Spinal cord (tissue), 10 donors: ENCODE results near the gene SECTM1. TPM values are rescaled to one million over a fixed set of nuclear protein-coding genes. Genes with fewer than 3 reads are reported as not detected.
"Not testable (repeated sequence)": the region's sequence is repeated elsewhere in the genome, so short reads cannot be mapped to it uniquely, and the experiment has no call there.

Experiments
- DNase-seq, 6 donors: peaks; one replicate each; pipeline versions ENCODE4 v3.0.0 to v3.0.0-alpha.2; 2013 to 2015; ENCODE audit warnings: low spot score in 6 of 6, low read depth in 4 of 6
- H3K27ac ChIP-seq: one replicate; pipeline ENCODE4 v1.5.1; 2013; ENCODE audit warnings: low read depth, low read length, control low read depth
- H3K27me3 ChIP-seq: one replicate; pipeline ENCODE4 v1.6.1; 2013; ENCODE audit warnings: low read length; ENCODE audit not compliant: control insufficient read depth, insufficient read depth
- H3K36me3 ChIP-seq: one replicate; pipeline ENCODE4 v1.6.1; 2013; ENCODE audit warnings: low read length; ENCODE audit not compliant: control insufficient read depth, insufficient read depth
- H3K4me1 ChIP-seq: one replicate; pipeline ENCODE4 v1.6.1; 2013; ENCODE audit warnings: low read length; ENCODE audit not compliant: control insufficient read depth, insufficient read depth
- H3K4me3 ChIP-seq: one replicate; pipeline ENCODE4 v1.5.1; 2013; ENCODE audit warnings: low read depth, low read length, control low read depth
- H3K9me3 ChIP-seq: one replicate; pipeline ENCODE4 v1.6.1; 2013; ENCODE audit warnings: low read length; ENCODE audit not compliant: control insufficient read depth, insufficient read depth
- WGBS: methylation state at CpG from one replicate; pipeline ENCODE4 v1.1.5; 2013; ENCODE audit warnings: missing lambda C conversion rate; ENCODE audit not compliant: insufficient coverage; 5-methylcytosine and 5-hydroxymethylcytosine counted together
- polyA plus RNA-seq, 2 donors: library from polyadenylated mRNA; unstranded; fragments of 120-200 nt; gene quantifications; one replicate each; pipeline ENCODE4 v1.2.1, GENCODE V29; 2013; ENCODE audit not compliant: insufficient read length in 2 of 2
- total RNA-seq, 2 donors: library from RNA; depleted of rRNA in 1 of 2; stranded (reverse); fragments of 120-200 nt in 1 of 2; fragments of >200 nt in 1 of 2; gene quantifications; one replicate each; pipeline versions ENCODE4 v1.2.3 to v1.2.4, GENCODE V29; 2013 to 2014
- donor health status: healthy.

Gene SECTM1
- total and polyA plus RNA-seq, 4 donors: 1.9 to 7.4 (median 3.0) TPM

DNA sequence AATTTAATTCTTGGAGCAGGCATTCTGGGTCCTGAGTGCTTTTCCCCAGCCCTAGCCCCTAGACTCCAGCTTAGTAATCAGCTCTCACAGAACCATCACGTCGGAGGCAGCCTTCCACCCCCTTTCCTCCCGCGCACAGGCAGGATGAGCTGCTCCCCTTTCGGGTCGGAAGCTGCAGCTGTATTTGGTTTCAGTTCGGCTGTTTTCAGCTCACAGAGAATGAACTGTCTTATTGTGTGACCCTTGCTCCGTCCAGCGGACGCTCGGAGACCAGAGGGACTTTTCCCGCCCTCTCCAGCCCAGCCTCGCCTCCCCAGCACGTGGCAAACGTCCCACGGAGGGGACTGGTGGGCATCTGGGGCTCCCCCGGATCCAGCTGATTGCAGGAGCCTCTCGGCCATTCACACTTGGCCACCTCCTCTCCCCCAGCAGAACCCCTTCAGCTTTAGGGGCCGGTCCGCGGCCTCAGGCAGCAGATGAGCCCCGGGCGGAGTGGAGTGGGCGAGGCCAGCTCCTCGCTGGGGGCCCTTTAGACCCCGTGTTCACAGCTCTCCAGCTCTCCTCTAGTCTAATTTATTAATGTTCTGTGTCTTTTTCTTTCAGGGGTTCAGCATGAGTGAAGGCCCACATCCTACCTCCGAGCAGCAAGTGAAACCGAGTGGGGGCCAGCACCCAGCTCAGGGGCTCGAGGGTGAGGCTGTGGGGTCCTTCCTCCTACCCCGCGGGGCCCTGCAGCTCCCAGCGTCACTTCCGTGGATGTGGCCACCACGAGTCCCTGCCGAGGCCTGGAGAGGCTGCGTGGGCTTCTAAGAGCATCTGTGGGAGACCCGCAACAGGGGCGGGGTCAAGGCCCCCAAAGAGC is 37.1 kb upstream of the SECTM1 start:
- no peak overlapping the region for H3K27ac ChIP-seq

GRCh38 chr17:82369211-82369610 is 35.6 kb upstream of the SECTM1 start:
- Histone ChIP-seq H3K27me3 (peaks cover 40% of the 10 kb centered on the region), H3K36me3 (no peaks in the 10 kb centered on the region), H3K9me3 (no peaks in the 10 kb centered on the region), H3K4me3 (no peak overlapping the region), H3K27ac (no peak overlapping the region), H3K4me1 (peaks cover 21% of the 10 kb centered on the region)
- no peak for DNase-seq
- WGBS: 100% methylated on average over 2 of the region's 7 CpGs

More for the DNA sequence above, 37.1 kb upstream of the SECTM1 start:
- Histone ChIP-seq H3K4me3 (no peak overlapping the region), H3K4me1 (peaks cover 21% of the 10 kb centered on the region), H3K9me3 (no peaks in the 10 kb centered on the region), H3K27me3 (peaks cover 48% of the 10 kb centered on the region), H3K36me3 (peaks cover 2% of the 10 kb centered on the region)
- WGBS: 34% methylated on average over 28 of the region's 38 CpGs
- no peak for DNase-seq

- Histone ChIP-seq H3K27ac (no peak overlapping the region), H3K4me1 (peaks cover 21% of the 10 kb centered on the region), H3K36me3 (no peaks in the 10 kb centered on the region), H3K4me3 (no peak overlapping the region), H3K9me3 (no peaks in the 10 kb centered on the region), H3K27me3 (peaks cover 31% of the 10 kb centered on the region)
- 59% methylated on average over 4 of the region's 14 CpGs for WGBS
- no peak for DNase-seq
Observed at GRCh38 chr17:82367724-82368524, 34.4 kb upstream of the SECTM1 start.

DNA sequence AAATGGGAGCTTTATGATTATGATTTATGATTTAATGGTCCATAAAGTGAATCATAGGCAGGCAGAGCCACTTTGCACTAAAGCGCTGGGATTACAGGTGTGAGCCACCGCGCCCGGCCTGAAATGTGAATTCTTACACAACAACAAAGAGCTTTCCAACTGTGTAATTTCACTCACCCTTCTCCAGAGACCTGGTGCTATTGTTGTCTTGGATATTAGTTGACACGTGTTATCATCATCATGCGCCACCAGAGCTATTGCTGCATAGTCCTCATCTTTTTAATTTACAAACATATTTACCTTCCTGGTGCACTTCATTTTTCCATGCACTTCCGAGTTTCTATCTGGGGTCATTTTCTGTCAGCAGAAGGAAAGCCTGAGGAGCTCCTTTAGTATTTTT is 33.2 kb upstream of the SECTM1 start:
- Histone ChIP-seq H3K36me3 (no peaks in the 10 kb centered on the region), H3K4me1 (peaks cover 15% of the 10 kb centered on the region), H3K9me3 (no peaks in the 10 kb centered on the region), H3K27ac (no peak overlapping the region), H3K4me3 (no peak overlapping the region), H3K27me3 (peaks cover 20% of the 10 kb centered on the region)
- peak in 1 of 6 donors; percentile 93 for DNase-seq
- no CpG with 5 or more reads among the region's 7 CpGs for WGBS

DNA sequence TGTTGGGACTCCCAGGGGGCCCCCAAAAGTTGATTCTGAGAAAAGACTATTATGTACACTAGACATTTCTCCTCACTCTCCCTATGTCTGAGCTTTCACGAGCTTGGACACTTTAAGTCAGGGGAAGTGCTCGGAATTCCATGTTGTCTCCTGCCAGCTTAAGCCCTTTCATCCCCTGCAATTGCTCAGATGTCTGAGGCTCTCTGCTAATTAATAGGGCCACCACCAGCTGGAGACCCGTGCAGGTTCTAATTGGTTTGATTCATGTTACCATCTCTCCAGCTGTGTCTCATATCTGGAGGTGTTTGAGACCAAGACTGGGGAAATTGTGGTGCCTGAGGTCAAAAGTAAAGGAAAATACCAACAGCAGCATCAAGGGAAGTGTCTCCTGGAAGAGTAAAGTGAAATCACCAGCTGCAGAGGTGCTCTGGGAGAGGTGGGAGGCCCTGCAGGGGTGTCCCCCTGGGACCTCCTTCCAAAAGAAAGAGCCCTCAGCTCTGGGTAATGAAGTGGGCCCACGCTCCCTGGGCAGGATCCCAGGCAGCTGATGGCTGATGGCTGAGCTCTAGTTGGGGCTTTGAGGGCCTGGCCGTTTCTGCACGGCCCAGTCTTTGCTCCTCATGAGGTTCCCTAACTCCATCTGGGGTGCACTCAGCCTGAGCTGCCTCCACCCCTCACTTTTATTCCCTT is 32.2 kb upstream of the SECTM1 start:
- no peaks in the 10 kb centered on the region for H3K36me3 ChIP-seq
- H3K27ac ChIP-seq: no peak overlapping the region
- no peak for DNase-seq
- H3K27me3 ChIP-seq: peaks cover 13% of the 10 kb centered on the region
- no peak overlapping the region for H3K4me3 ChIP-seq
- WGBS: 71% methylated on average over 3 of the region's 6 CpGs
- no peaks in the 10 kb centered on the region for H3K9me3 ChIP-seq
- peaks cover 9% of the 10 kb centered on the region for H3K4me1 ChIP-seq

- Histone ChIP-seq H3K27ac (no peak overlapping the region), H3K27me3 (peaks cover 3% of the 10 kb centered on the region), H3K9me3 (no peaks in the 10 kb centered on the region), H3K4me3 (no peak overlapping the region), H3K4me1 (peaks cover 15% of the 10 kb centered on the region), H3K36me3 (no peaks in the 10 kb centered on the region)
- DNase-seq: no peak
- 97% methylated on average over 6 of the region's 6 CpGs for WGBS
Observed at GRCh38 chr17:82361885-82362633, 28.5 kb upstream of the SECTM1 start.

DNA sequence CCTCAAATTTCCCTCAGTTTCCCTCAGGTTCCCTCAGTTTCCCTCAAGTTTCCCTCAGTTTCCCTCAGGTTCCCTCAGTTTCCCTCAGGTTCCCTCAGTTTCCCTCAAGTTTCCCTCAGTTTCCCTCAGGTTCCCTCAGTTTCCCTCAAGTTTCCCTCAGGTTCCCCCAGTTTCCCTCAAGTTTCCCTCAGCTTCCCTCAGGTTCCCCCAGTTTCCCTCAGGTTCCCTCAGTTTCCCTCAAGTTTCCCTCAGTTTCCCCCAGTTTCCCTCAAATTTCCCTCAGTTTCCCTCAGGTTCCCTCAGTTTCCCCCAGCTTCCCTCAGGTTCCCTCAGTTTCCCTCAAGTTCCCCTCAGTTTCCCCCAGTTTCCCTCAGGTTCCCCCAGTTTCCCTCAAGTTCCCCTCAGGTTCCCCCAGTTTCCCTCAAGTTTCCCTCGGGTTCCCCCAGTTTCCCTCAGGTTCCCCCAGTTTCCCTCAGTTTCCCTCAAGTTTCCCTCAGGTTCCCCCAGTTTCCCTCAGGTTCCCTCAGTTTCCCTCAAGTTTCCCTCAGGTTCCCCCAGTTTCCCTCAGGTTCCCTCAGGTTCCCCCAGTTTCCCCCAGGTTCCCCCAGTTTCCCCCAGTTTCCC is 26.0 kb upstream of the SECTM1 start:
- 60% methylated on average over 1 of the region's 1 CpG for WGBS
- H3K4me3 ChIP-seq, DNase-seq, H3K9me3 ChIP-seq, H3K36me3 ChIP-seq, H3K27ac ChIP-seq, H3K27me3 ChIP-seq: not testable (repeated sequence)
- H3K4me1 ChIP-seq: peaks cover 17% of the 10 kb centered on the region

DNA sequence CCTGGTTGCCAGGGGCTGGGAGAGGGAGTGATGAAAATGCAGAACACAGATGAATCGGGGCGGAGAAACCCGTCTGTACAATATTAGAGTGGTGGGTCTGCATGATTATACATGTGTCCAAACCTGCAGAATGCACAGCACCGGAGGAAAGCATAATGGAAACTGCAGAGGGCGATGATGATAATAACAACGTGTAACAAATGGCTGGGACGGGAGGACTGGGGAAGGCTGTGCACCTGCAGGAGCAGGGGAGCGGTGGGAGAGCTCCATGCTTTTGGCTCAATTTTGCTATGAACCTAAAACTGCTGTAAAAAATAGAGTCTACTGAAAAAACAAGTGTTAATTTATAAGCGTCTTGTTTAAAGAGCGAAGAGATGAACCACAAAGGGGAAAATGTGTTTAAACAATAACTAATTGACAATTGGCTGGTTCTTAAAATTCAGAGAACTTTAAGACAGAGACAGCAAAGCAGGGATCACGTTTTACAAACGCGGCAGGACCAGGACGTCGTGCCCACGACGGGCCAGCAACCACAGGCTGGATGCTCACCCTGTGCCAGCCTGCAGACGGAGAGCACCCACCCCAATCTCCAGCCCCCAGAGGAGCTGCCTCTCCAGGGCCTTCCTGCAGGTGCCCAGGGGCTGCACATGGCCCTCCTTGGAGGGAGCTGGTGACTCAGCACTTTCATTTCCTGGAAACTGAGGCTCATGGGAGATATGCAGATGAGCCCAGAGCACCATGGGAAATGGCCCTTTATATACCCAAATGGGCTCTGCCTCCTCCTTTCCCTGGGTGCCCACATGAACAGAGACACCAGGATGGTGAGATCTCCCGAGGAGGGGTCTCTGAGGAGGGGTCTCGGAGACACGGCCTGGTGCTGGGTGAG is 25.1 kb upstream of the SECTM1 start, which contains the start of gene TEX19:
Gene TEX19 (plus strand): TSS at position 783 of the 886 bp plus-strand sequence. CDS start 2,904 bp downstream, outside the sequence.
- peaks cover 17% of the 10 kb centered on the region for H3K4me1 ChIP-seq
- H3K36me3 ChIP-seq: no peaks in the 10 kb centered on the region
- no peak within 1 kb of the TSS for H3K27ac ChIP-seq
- no peak within 1 kb of the TSS for H3K4me3 ChIP-seq
- peaks cover 6% of the 10 kb centered on the region for H3K27me3 ChIP-seq
- H3K9me3 ChIP-seq: no peaks in the 10 kb centered on the region
- DNase-seq: peak in 1 of 6 donors; percentile 70
- 53% methylated on average over 18 of the region's 21 CpGs for WGBS
